ENCODE data around the gene KRTAP19-1.

- TF ChIP-seq, protein P1, sequence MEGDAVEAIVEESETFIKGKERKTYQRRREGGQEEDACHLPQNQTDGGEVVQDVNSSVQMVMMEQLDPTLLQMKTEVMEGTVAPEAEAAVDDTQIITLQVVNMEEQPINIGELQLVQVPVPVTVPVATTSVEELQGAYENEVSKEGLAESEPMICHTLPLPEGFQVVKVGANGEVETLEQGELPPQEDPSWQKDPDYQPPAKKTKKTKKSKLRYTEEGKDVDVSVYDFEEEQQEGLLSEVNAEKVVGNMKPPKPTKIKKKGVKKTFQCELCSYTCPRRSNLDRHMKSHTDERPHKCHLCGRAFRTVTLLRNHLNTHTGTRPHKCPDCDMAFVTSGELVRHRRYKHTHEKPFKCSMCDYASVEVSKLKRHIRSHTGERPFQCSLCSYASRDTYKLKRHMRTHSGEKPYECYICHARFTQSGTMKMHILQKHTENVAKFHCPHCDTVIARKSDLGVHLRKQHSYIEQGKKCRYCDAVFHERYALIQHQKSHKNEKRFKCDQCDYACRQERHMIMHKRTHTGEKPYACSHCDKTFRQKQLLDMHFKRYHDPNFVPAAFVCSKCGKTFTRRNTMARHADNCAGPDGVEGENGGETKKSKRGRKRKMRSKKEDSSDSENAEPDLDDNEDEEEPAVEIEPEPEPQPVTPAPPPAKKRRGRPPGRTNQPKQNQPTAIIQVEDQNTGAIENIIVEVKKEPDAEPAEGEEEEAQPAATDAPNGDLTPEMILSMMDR (IDR thresholded peaks at IDR 0.05) = peak in 2 of 6 experiments; percentile 15 to 39
- no peak for TF ChIP-seq POLR2A (IDR thresholded peaks at IDR 0.05)
Measured at GRCh38 chr21:30463713-30464112, 16.5 kb downstream of the KRTAP19-1 start.

Measured in esophagus squamous epithelium (tissue), 4 donors.